Measurements from ENCODE around the gene GCNT1.
"Not testable (repeated sequence)": the region's sequence is repeated elsewhere in the genome, so short reads cannot be mapped to it uniquely, and the experiment has no call there.

GCNT1 gene

DNA sequence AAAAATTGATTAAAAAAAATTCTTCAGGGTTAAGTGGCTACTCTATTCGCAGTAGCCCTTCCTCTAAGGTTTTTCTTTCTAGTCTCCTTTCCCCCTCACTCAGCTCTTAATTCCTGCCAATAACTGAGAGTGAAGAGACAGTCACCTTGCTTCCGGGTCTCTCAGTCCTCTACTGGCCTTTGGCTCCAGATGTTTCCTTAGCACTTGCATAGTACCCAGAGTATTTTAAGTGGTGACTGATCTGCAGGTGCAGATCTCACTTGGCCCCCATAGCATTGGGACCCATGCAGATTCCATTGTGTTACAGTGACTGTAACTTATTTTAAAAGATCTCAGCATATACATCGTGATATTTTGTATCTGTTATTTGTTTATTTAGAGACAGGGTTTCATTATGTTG is 66.2 kb downstream of the GCNT1 start:
- H3K4me1 Mint-ChIP-seq, result peaks cover 10 to 31% of the 10 kb centered on the region in 2 donors
- peaks cover 23 to 46% of the 10 kb centered on the region in 2 donors for H3K36me3 Mint-ChIP-seq
- no peak for ATAC-seq (replicated peaks)
- DNase-seq, result no peak
- no peaks in the 10 kb centered on the region for H3K27me3 Mint-ChIP-seq
- no peaks in the 10 kb centered on the region for H3K9me3 Mint-ChIP-seq
- H3K27ac Mint-ChIP-seq, result no peak overlapping the region
- no peak overlapping the region for H3K4me3 Mint-ChIP-seq

DNA sequence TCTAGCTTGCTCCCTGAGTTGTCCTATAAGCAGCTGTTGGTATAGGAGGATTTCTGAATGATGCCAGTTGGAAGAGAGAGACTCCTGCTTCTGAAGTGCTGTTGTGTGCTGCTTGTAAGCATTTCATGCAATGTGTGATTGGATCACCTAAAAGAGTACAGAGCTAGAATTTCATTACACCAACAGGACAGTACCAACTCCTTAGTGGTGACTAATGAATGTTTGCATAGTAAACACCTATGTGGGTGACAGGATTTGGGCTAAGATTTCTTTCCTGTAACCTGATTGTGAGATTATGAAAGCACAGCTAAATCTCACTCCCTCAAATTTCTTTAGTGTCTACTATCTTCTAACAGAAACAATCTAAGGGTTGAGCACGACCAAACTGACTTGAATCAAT is 67.0 kb downstream of the GCNT1 start:
- DNase-seq (no peak), ATAC-seq (replicated peaks) (no peak)
- Mint-ChIP-seq H3K36me3 (peaks cover 22 to 42% of the 10 kb centered on the region in 2 donors), H3K4me3 (no peak overlapping the region), H3K9me3 (no peaks in the 10 kb centered on the region), H3K27ac (no peak overlapping the region), H3K27me3 (no peaks in the 10 kb centered on the region), H3K4me1 (peaks cover 10 to 34% of the 10 kb centered on the region in 2 donors)

DNA sequence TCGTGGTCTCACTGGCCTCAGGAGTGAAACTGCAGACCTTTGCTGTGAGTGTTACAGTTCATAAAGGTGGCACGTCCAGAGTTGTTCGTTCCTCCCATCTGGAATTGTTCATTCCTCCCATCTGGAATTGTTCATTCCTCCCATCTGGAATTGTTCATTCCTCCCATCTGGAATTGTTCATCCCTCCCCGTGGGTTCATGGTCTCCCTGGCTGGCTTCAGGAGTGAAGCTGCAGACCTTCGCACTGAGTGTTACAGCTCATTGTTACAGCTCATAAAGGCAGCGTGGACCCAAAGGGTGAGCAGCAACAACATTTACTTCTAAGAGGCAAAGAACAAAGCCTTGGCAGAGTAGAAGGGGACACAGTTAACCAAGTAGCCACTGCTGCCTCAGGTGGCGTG is 69.1 kb downstream of the GCNT1 start:
- DNase-seq (no peak), ATAC-seq (replicated peaks) (no peak)
- peaks cover 3 to 25% of the 10 kb centered on the region in 2 donors for H3K4me1 Mint-ChIP-seq
- no peaks in the 10 kb centered on the region for H3K9me3 Mint-ChIP-seq
- no peaks in the 10 kb centered on the region for H3K27me3 Mint-ChIP-seq
- H3K36me3 Mint-ChIP-seq, result peaks cover 18 to 28% of the 10 kb centered on the region in 2 donors
- H3K4me3 Mint-ChIP-seq, result no peak overlapping the region
- H3K27ac Mint-ChIP-seq, result no peak overlapping the region

DNA sequence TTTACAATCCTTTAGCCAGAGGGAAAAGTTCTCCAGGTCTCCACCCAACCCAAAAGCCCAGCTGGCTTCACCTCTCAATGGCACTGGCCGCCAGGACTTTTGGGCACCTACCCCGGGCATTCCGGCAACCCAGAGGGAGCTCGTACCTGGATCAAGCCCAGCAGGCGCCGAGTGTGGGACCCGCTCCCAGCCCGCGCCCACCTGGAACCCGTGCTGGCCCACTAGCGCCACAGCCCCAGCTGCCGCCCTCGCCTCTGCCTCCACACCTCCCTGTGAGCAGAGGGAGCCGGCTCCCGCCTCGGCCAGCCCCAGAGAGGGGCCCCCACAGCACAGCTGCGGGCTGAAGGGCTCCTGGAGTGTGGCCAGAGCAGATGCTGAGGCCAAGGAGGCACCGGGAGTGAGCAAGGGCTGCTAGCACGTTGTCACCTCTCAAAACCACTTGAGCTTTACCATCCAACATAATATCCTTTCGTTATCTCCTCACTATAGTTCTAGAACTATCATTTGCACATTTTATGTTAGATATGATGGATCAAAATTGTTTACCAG is 69.7 kb downstream of the GCNT1 start:
- DNase-seq (no peak), ATAC-seq (replicated peaks) (no peak)
- no peaks in the 10 kb centered on the region for H3K9me3 Mint-ChIP-seq
- H3K27me3 Mint-ChIP-seq, result no peaks in the 10 kb centered on the region
- no peak overlapping the region for H3K4me3 Mint-ChIP-seq
- H3K27ac Mint-ChIP-seq, result no peak overlapping the region
- H3K36me3 Mint-ChIP-seq, result peaks cover 18 to 28% of the 10 kb centered on the region in 2 donors
- peaks cover 6 to 31% of the 10 kb centered on the region in 2 donors for H3K4me1 Mint-ChIP-seq

DNA sequence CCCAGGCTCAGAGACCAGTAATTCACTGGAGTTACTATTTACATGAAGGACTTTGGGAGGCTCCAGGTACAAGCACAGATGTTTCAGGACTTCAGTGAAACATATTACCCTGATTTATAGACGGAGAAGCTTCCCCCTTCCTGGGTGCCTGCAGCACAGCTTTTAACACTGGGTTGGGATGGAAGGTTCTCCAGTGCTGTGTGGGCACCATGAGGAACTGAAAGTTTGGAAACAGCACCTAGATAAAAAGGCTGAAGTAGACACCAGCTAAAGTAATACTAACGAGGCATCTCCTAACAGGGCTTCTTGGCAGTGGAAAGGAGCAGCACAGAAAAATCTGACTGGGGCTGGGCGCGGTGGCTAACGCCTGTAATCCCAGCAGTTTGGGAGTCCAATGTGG is 70.7 kb downstream of the GCNT1 start:
- H3K27ac Mint-ChIP-seq, result no peak overlapping the region
- no peak for ATAC-seq (replicated peaks)
- H3K4me1 Mint-ChIP-seq, result peaks cover 6 to 30% of the 10 kb centered on the region in 2 donors
- H3K4me3 Mint-ChIP-seq, result peak overlapping the region in 1 of 2 donors; percentile 40
- H3K36me3 Mint-ChIP-seq, result peaks cover 14 to 23% of the 10 kb centered on the region in 2 donors
- H3K27me3 Mint-ChIP-seq, result no peaks in the 10 kb centered on the region
- H3K9me3 Mint-ChIP-seq, result no peaks in the 10 kb centered on the region
- no peak for DNase-seq

DNA sequence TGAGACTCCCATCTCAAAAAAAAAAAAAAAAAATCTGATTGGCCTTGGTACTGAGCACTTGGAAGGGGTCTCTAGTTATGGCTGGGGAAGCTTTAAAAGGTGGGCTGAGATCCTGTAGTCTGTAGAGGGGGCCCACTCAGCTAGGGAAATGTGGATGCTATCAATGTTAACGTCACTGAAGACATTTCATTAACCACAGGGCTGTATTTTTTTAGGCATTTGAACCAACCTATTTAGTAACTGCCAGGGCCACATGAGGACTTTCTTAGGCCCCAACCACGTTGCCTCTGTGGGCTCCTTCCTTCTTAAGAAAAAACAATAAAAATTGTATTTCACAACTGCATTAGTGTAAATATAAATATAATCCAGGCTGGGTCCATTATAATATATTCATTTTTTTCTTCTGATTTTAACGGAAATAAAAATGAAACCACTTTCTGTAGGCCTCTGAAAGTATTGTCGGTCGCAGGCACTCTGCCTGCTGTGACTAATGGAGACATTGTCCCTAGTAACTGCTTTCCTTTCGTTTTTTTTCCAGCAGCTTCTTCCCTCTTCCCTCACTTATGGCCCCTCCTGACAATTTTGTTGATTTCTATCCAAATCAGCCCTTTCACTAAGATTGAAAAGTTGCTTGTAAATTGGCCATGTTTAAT is 71.6 kb downstream of the GCNT1 start:
- Mint-ChIP-seq H3K4me3 (peak overlapping the region in 1 of 2 donors; percentile 46), H3K4me1 (peaks cover 7 to 27% of the 10 kb centered on the region in 2 donors), H3K9me3 (no peaks in the 10 kb centered on the region), H3K27ac (peak overlapping the region; percentile 79), H3K36me3 (peaks cover 12 to 24% of the 10 kb centered on the region in 2 donors), H3K27me3 (no peaks in the 10 kb centered on the region)
- DNase-seq (no peak), ATAC-seq (replicated peaks) (peak; percentile 22 to 41)

DNA sequence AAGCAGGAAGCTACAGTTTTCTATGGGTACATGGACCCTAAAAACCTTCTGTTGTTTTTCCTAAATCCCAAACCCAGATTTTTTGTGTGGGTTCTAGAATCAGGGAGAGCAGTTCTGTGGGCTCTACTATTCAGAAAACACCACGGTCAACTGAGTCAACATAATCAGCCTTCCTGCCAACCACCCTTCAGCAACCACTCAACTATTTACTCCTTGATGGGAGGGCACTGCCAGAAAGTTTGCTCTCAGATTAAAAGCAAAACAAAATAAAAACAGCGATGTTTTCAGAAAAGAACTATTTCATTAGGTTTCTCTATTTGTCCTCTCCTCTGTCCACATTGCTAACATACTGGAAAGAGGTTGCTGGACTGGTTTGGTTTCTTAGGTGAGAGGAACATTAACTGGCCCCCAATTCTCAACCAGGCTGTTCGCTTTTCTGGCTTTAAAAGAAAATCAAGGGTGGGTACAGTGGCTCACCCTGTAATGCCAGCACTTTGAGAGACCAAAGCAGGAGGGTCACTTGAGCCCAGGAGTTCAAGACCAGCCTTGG is 72.3 kb downstream of the GCNT1 start:
- Mint-ChIP-seq H3K9me3 (no peaks in the 10 kb centered on the region), H3K27ac (no peak overlapping the region), H3K36me3 (peaks cover 12 to 29% of the 10 kb centered on the region in 2 donors), H3K4me3 (no peak overlapping the region), H3K4me1 (peaks cover 7 to 20% of the 10 kb centered on the region in 2 donors), H3K27me3 (no peaks in the 10 kb centered on the region)
- DNase-seq (no peak), ATAC-seq (replicated peaks) (no peak)

DNA sequence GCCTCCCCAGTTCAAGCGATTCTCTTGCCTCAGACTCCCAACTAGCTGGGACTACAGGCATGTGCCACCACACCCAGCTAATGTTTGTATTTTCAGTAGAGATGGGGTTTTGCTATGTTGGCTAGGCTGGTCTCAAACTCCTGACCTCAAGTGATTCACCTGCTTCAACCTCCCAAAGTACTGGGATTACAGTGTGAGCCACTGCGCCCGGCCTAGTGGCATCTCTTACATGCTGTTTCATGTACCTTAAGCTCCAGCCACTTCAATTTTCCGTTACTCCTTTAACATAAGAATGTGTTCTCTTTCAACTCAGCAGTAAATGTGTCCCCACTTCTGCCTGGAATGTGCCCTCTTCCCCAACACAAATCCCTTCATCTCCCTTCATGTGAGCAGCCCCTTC is 73.9 kb downstream of the GCNT1 start:
- not testable (repeated sequence) for H3K27ac Mint-ChIP-seq

DNA sequence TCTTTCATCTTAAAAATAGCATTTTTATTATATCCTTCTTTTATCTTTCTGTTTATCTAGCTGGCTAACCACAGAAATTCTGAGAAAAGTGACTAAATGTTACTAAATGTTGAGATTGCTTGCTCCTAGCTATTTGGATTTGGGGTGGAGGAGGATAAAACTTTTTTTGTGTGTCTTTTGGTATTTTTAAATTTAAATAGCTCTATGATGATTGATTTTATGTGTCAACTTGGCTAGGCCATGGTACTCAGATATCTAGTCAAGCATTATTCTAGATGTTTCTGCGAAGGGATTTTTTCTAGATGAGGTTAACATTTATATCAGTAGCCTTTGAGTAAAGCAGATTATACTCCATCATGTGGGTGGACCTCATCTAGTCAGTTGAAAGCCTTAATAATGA is 75.0 kb downstream of the GCNT1 start:
- no peak for ATAC-seq (replicated peaks)
- no peaks in the 10 kb centered on the region for H3K9me3 Mint-ChIP-seq

More for the DNA sequence above, 73.9 kb downstream of the GCNT1 start:
- not testable (repeated sequence) for H3K9me3 Mint-ChIP-seq; DNase-seq; H3K27me3 Mint-ChIP-seq; ATAC-seq (replicated peaks); H3K4me3 Mint-ChIP-seq
- H3K36me3 Mint-ChIP-seq, result peaks cover 13 to 26% of the 10 kb centered on the region in 2 donors
- H3K4me1 Mint-ChIP-seq, result peaks cover 7 to 20% of the 10 kb centered on the region in 2 donors

DNA sequence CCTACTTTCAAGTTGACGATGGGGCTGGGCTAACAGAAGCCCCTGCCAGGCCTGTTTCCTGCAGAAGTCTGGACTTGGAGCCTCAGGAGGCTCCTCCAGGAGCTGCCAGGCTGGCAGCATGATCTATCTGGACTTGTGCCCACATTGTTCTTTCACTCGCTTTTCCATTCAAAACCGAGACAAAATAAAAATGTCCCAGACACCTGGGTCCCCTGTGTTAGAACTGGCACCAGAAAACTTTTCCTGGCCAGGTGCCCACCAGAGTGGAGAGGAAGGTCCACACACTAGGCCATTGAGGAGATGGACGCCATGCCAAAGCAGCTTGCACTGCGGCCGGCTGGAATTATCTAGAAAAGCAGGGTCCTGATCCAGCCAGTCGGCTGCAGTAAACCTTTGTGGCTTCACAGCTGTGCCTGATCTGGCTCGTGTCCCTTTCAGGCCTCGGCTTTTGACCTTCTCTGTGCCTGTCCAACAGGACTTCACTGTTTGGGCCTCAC is 78.2 kb downstream of the GCNT1 start:
- Mint-ChIP-seq H3K27ac (no peak overlapping the region), H3K36me3 (peaks cover 9 to 16% of the 10 kb centered on the region in 2 donors)
- ATAC-seq (replicated peaks), result no peak

More for the DNA sequence above, 75.0 kb downstream of the GCNT1 start:
- H3K4me1 Mint-ChIP-seq, result peaks cover 7 to 26% of the 10 kb centered on the region in 2 donors
- H3K36me3 Mint-ChIP-seq, result peaks cover 11 to 22% of the 10 kb centered on the region in 2 donors
- no peak overlapping the region for H3K4me3 Mint-ChIP-seq
- no peak for DNase-seq
- H3K27ac Mint-ChIP-seq, result no peak overlapping the region
- H3K27me3 Mint-ChIP-seq, result no peaks in the 10 kb centered on the region

DNA sequence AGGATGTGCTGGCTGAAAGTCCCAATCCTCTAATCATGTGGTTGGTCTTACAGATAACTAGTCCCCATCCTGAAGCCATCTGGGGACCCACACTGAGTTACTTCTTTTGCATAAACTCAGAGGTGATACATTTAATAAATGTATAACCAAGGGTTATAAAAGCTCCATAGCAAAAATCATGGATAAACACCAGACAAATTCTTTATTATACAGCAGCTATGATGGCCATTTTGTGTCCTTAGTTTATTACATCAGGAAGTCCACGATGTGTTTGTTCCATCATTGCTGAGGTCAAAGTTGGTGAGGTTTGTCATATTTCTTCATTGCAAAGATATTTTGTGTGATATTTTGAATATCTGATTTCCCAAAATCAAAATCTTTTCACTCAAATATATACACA is 80.2 kb downstream of the GCNT1 start:
- Mint-ChIP-seq H3K9me3 (peaks cover 1 to 3% of the 10 kb centered on the region in 2 donors), H3K27me3 (no peaks in the 10 kb centered on the region), H3K4me1 (peaks cover 5 to 6% of the 10 kb centered on the region in 2 donors), H3K36me3 (peaks cover 9 to 16% of the 10 kb centered on the region in 2 donors), H3K4me3 (no peak overlapping the region), H3K27ac (no peak overlapping the region)
- no peak for DNase-seq
- no peak for ATAC-seq (replicated peaks)

More for the DNA sequence above, 78.2 kb downstream of the GCNT1 start:
- Mint-ChIP-seq H3K4me1 (peaks cover 9 to 15% of the 10 kb centered on the region in 2 donors), H3K4me3 (no peak overlapping the region), H3K27me3 (no peaks in the 10 kb centered on the region), H3K9me3 (no peaks in the 10 kb centered on the region)
- DNase-seq, result no peak

DNA sequence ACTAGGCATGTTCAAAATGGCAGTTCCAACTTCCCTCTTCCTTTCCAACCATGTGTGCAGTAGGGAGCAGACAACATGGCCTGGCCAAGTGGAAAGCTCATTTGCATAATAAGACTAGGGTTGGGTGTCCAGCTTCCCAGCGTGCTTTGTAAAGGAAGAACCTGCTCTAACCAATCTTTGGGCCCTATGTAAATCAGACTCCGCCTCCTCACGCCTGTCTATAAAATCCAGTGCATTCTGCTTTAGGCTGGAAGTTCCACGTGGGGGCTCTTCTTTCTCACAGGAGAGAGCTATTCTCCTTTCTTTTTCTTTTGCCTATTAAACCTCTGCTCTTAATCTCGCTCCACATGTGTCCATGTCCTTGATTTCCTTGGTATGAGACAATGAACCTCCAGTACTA is 83.4 kb downstream of the GCNT1 start:
- no peak overlapping the region for H3K4me3 Mint-ChIP-seq
- H3K36me3 Mint-ChIP-seq, result peaks cover 8 to 9% of the 10 kb centered on the region in 2 donors
- peaks cover 5 to 20% of the 10 kb centered on the region in 2 donors for H3K4me1 Mint-ChIP-seq
- H3K9me3 Mint-ChIP-seq, result peaks cover 1 to 3% of the 10 kb centered on the region in 2 donors
- H3K27ac Mint-ChIP-seq, result no peak overlapping the region
- no peaks in the 10 kb centered on the region for H3K27me3 Mint-ChIP-seq
- no peak for ATAC-seq (replicated peaks)
- DNase-seq, result no peak

DNA sequence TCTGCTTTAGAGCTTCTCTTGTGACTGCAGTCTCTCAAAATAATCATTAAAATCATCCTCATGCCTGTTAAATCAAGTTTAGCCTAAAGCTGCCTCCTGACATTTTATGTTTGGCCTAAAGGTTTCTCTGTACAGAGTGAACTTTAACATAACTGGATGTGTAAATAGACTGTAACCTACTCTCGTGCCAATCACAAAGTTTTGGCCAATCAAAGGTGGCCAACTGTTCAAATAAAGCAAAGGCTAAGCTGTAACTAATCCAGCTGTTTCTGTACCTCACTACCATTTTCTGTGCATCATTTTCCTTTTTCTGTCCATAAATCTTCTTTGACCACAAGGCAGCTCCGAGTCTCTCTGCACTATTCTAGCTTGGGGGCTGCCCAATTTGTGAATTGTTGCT is 86.2 kb downstream of the GCNT1 start:
- ATAC-seq (replicated peaks), result peak; percentile 45
- peaks cover 1 to 3% of the 10 kb centered on the region in 2 donors for H3K9me3 Mint-ChIP-seq
- peaks cover 9 to 15% of the 10 kb centered on the region in 2 donors for H3K4me1 Mint-ChIP-seq
- no peaks in the 10 kb centered on the region for H3K27me3 Mint-ChIP-seq
- H3K36me3 Mint-ChIP-seq, result peaks cover 9 to 14% of the 10 kb centered on the region in 2 donors
- DNase-seq, result no peak
- no peak overlapping the region for H3K27ac Mint-ChIP-seq
- H3K4me3 Mint-ChIP-seq, result no peak overlapping the region

DNA sequence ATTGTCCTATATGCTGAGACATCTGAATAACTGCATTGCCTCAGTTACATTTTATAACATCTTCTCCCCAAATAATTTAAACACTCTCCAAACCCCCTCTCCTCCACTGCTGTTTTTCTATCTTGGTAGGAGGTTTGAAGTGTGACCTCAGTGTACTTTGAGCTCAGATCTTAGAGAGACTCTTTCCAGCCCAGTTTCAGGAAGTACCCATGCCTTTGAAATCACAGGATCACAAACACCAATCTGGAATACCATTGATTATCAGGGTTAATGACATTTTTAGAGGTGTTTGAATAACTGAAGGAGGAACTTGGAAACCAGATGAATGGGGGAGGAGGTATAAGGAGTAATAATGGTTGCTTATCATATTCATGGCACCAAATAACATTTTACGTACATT is 93.2 kb downstream of the GCNT1 start:
- peaks cover 5 to 23% of the 10 kb centered on the region in 2 donors for H3K36me3 Mint-ChIP-seq
- peaks cover 7 to 8% of the 10 kb centered on the region in 2 donors for H3K4me1 Mint-ChIP-seq
- no peak for DNase-seq

More for the DNA sequence above, 93.2 kb downstream of the GCNT1 start:
- ATAC-seq (replicated peaks), result no peak
- Mint-ChIP-seq H3K27ac (no peak overlapping the region), H3K4me3 (no peak overlapping the region), H3K27me3 (no peaks in the 10 kb centered on the region), H3K9me3 (no peaks in the 10 kb centered on the region)
